ENCODE measurements around the gene ADAM12.

DNA sequence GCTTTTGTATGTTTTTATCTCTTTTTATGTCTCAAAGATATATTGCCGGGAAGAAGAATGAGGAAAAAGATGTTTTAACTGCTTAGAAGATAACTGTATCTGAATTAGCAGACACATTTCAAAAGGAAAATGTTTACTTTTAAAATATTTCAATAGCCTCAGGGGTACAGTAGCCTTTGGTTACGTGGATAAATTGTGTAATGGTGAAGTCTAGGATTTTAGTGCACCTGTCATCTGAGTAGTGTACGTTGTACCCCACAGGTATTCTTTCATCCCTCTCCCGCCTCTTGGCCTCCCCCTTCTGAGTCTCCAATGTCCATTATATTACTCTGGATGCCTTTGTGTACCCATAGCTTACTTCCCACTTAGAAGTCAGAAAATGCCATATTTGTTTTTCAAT is 269.8 kb downstream of the ADAM12 start:
- TF ChIP-seq EZH2 (IDR thresholded peaks at IDR 0.05; ENCODE audit: borderline replicate concordance, insufficient read depth, low read length, poor library complexity, severe bottlenecking): no peak
- TF ChIP-seq CTCF (IDR thresholded peaks at IDR 0.05; ENCODE audit: poor library complexity, severe bottlenecking): no peak
- no peak for TF ChIP-seq TAF1 (IDR thresholded peaks at IDR 0.05; ENCODE audit: low read depth)
- TF ChIP-seq POLR2AphosphoS5 (IDR thresholded peaks at IDR 0.05): no peak
- no peak for TF ChIP-seq EP300 (conservative IDR thresholded peaks at IDR 0.05; ENCODE audit: poor library complexity, severe bottlenecking)
- TF ChIP-seq, protein P1, sequence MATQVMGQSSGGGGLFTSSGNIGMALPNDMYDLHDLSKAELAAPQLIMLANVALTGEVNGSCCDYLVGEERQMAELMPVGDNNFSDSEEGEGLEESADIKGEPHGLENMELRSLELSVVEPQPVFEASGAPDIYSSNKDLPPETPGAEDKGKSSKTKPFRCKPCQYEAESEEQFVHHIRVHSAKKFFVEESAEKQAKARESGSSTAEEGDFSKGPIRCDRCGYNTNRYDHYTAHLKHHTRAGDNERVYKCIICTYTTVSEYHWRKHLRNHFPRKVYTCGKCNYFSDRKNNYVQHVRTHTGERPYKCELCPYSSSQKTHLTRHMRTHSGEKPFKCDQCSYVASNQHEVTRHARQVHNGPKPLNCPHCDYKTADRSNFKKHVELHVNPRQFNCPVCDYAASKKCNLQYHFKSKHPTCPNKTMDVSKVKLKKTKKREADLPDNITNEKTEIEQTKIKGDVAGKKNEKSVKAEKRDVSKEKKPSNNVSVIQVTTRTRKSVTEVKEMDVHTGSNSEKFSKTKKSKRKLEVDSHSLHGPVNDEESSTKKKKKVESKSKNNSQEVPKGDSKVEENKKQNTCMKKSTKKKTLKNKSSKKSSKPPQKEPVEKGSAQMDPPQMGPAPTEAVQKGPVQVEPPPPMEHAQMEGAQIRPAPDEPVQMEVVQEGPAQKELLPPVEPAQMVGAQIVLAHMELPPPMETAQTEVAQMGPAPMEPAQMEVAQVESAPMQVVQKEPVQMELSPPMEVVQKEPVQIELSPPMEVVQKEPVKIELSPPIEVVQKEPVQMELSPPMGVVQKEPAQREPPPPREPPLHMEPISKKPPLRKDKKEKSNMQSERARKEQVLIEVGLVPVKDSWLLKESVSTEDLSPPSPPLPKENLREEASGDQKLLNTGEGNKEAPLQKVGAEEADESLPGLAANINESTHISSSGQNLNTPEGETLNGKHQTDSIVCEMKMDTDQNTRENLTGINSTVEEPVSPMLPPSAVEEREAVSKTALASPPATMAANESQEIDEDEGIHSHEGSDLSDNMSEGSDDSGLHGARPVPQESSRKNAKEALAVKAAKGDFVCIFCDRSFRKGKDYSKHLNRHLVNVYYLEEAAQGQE (IDR thresholded peaks at IDR 0.05; ENCODE audit: borderline replicate concordance): no peak
- TF ChIP-seq MXI1 (conservative IDR thresholded peaks at IDR 0.05; ENCODE audit: poor library complexity, severe bottlenecking): no peak
- no peak for TF ChIP-seq SMC3 (conservative IDR thresholded peaks at IDR 0.05; ENCODE audit: poor library complexity)
- no peak for TF ChIP-seq RAD21 (conservative IDR thresholded peaks at IDR 0.05)
